AG04449 (cell line): ENCODE measurements around the gene PDE11A.

Experiments used
- CTCF ChIA-PET: fragments of 350-600 bp; formaldehyde crosslinking; extraction: SDS; loops from one replicate; lab custom pipeline; 2021; ENCODE audit warnings: antibody characterized with exemption; lab: Yijun Ruan, JAX
- POLR2A ChIA-PET: fragments of 400-600, 350-600 bp; formaldehyde crosslinking; extraction: SDS; loops from one replicate; lab custom pipeline; 2020; ENCODE audit warnings: antibody characterized with exemption, inconsistent platforms; lab: Yijun Ruan, JAX
- DNase-seq: peaks from one replicate; pipeline ENCODE4 v3.0.0-alpha.2; 2010; ENCODE audit warnings: low read depth, low spot score
- H3K4me3 ChIP-seq: 2 replicates; pipeline ENCODE4 v1.5.1; 2011; ENCODE audit warnings: low read depth, mild to moderate bottlenecking, control low read depth, low read length
- CTCF ChIP-seq: IDR thresholded peaks from one replicate; pipeline ENCODE4 v1.5.1; 2011; ENCODE audit warnings: mild to moderate bottlenecking, moderate library complexity, low read length, control low read depth, inconsistent platforms; ENCODE audit not compliant: insufficient read depth; ENCODE audit errors: missing control alignments

Gene PDE11A

GRCh38 chr2:178070824-178071223 is 1.8 kb downstream of the PDE11A start:
- POLR2A ChIA-PET = no interaction called here
- TF ChIP-seq CTCF = no peak
- DNase-seq = no peak
- no peak overlapping the region for H3K4me3 ChIP-seq
- CTCF ChIA-PET = interaction anchor here (1.0 to 8.5 kb wide), 5 partner anchors 41 to 344 kb away, joined by 3 to 46 read pairs (median 5); partner anchors contain the start of gene RBM45

- ChIA-PET CTCF (interaction anchor here (0.8 to 8.5 kb wide), 5 partner anchors 42 to 164 kb away, joined by 3 to 46 read pairs (median 5); partner anchors contain the start of gene RBM45), POLR2A (interaction anchor here (0.6 kb wide), 1 partner anchor 115 kb away, joined by 4 read pairs; no protein-coding TSS in a partner anchor)
- DNase-seq = no peak
- no peak for TF ChIP-seq CTCF
- no peak overlapping the region for H3K4me3 ChIP-seq
These were observed 3.0 kb downstream of the PDE11A start for GRCh38 chr2:178069551-178069950.

GRCh38 chr2:178068823-178069454 is 3.6 kb downstream of the PDE11A start:
- no peak for DNase-seq
- POLR2A ChIA-PET = no interaction called here
- CTCF ChIA-PET = interaction anchor here (0.8 to 8.5 kb wide), 3 partner anchors 43 to 164 kb away, joined by 3 to 46 read pairs (median 43); partner anchors contain the start of gene RBM45
- TF ChIP-seq CTCF = no peak
- no peak overlapping the region for H3K4me3 ChIP-seq

- no peak for DNase-seq
- ChIA-PET CTCF (interaction anchor here (0.8 to 1.9 kb wide), 4 partner anchors 64 to 85 kb away, joined by 3 to 4 read pairs (median 4); no protein-coding TSS in a partner anchor), POLR2A (no interaction called here)
- H3K4me3 ChIP-seq = no peak overlapping the region
- no peak for TF ChIP-seq CTCF
These were observed 5.5 kb downstream of the PDE11A start for GRCh38 chr2:178066890-178067669.

GRCh38 chr2:178066324-178066723 is 6.3 kb downstream of the PDE11A start:
- ChIA-PET CTCF (interaction anchor here (1.7 to 1.9 kb wide), 2 partner anchors 65 to 83 kb away, joined by 4 read pairs; no protein-coding TSS in a partner anchor), POLR2A (no interaction called here)
- no peak overlapping the region for H3K4me3 ChIP-seq
- no peak for DNase-seq
- TF ChIP-seq CTCF = no peak

GRCh38 chr2:178059681-178060080 is 12.9 kb downstream of the PDE11A start:
- CTCF ChIA-PET = no interaction called here
- no peak for TF ChIP-seq CTCF
- no peak overlapping the region for H3K4me3 ChIP-seq
- no peak for DNase-seq
- POLR2A ChIA-PET = no interaction called here
